ENCODE data around the gene MCTP1.

DNA sequence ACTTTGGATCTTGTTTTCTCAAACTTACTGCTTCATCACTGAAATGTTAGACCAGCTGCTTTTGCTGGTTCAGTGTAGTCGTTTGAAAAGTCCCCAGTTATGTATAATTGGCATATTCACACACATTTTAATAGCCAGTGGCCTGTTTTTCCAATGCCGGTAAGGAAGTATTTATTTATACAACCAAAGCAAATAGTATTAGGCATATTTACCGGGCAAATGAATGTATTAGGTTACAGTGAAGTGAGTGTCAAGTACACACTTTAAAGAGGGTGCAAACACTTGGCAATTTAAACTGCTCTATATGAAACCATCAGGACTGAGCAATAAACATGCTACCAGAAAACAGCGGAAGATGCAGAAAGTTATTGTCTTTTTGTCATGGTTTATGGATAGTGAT, 242.9 kb downstream of the MCTP1 start:
- no peak for TF ChIP-seq EZH2 (IDR thresholded peaks at IDR 0.05; ENCODE audit: borderline replicate concordance, low read depth, low read length, poor library complexity, severe bottlenecking)
- TF ChIP-seq, protein P1, sequence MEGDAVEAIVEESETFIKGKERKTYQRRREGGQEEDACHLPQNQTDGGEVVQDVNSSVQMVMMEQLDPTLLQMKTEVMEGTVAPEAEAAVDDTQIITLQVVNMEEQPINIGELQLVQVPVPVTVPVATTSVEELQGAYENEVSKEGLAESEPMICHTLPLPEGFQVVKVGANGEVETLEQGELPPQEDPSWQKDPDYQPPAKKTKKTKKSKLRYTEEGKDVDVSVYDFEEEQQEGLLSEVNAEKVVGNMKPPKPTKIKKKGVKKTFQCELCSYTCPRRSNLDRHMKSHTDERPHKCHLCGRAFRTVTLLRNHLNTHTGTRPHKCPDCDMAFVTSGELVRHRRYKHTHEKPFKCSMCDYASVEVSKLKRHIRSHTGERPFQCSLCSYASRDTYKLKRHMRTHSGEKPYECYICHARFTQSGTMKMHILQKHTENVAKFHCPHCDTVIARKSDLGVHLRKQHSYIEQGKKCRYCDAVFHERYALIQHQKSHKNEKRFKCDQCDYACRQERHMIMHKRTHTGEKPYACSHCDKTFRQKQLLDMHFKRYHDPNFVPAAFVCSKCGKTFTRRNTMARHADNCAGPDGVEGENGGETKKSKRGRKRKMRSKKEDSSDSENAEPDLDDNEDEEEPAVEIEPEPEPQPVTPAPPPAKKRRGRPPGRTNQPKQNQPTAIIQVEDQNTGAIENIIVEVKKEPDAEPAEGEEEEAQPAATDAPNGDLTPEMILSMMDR (conservative IDR thresholded peaks at IDR 0.05; ENCODE audit: low read depth, low read length), result no peak
